Endothelial cell of umbilical vein (primary cell): ENCODE data around the gene SNRNP35. TPM values are rescaled to one million over a fixed set of nuclear protein-coding genes. Genes with fewer than 3 reads are reported as not detected.

ENCODE experiments used
- BruUV-seq: library from RNA; stranded (reverse); fragments of 400-500 nt; replicated peaks from 2 replicates; lab custom pipeline; 2021; lab: Mats Ljungman, UMichigan
- CTCF ChIA-PET: fragments of 300-600, 350-600 bp; sonication (Branson Sonifier 250); formaldehyde crosslinking; loops from one replicate; lab custom pipeline; 2021; ENCODE audit warnings: antibody characterized with exemption, inconsistent platforms; lab: Charles Lee
- POLR2A ChIA-PET: fragments of 300-600, 350-600 bp; sonication (Branson Sonifier 250); formaldehyde crosslinking; loops from one replicate; lab custom pipeline; 2021; ENCODE audit warnings: antibody characterized with exemption, inconsistent platforms; lab: Charles Lee
- DNase-seq: peaks from one replicate; pipeline ENCODE4 v3.0.0-alpha.2; 2011; ENCODE audit warnings: low read depth, low spot score
- FAIRE-seq: peaks from 2 replicates; lab custom pipeline; 2011; peaks lifted over from hg19 to GRCh38; lab: Jason Lieb, UNC
- H2AFZ ChIP-seq: 2 replicates; pipeline ENCODE4 v1.6.0; 2012; ENCODE audit warnings: low read depth, low read length, control low read depth, inconsistent platforms
- H3K27ac ChIP-seq: 2 replicates; pipeline ENCODE4 v1.5.1; 2011; ENCODE audit warnings: low read depth, mild to moderate bottlenecking, control low read depth, low read length, moderate library complexity; ENCODE audit not compliant: insufficient read depth
- H3K27me3 ChIP-seq, 2 experiments: 2 replicates each; pipeline versions ENCODE4 v1.6.0 to v1.6.1; 2011; ENCODE audit warnings: low read length in 2 of 2, mixed read lengths in 1 of 2; ENCODE audit not compliant: control insufficient read depth in 2 of 2, insufficient read depth in 2 of 2
- H3K36me3 ChIP-seq, 2 experiments: 2 replicates in 1 of 2; 3 replicates in 1 of 2; pipeline ENCODE4 v1.5.1; 2011; ENCODE audit warnings: low read length in 2 of 2, mild to moderate bottlenecking in 1 of 2, moderate library complexity in 1 of 2; ENCODE audit not compliant: control insufficient read depth in 2 of 2, insufficient read depth in 2 of 2; ENCODE audit errors: extremely low read depth in 1 of 2
- H3K4me1 ChIP-seq: 3 replicates; pipeline ENCODE4 v1.5.1; 2011; ENCODE audit warnings: mild to moderate bottlenecking, low read length; ENCODE audit not compliant: control insufficient read depth, insufficient read depth; ENCODE audit errors: extremely low read depth
- H3K4me2 ChIP-seq: 2 replicates; pipeline ENCODE4 v1.6.1; 2011; ENCODE audit warnings: low read length, control low read depth, mixed read lengths; ENCODE audit not compliant: insufficient read depth
- H3K4me3 ChIP-seq, 3 experiments: fragments of 200-600 bp in 1 of 3; sonication (generic), shearing (Covaris generic) in 1 of 3; replicated peaks in 1 of 3; 2 replicates each; pipeline ENCODE4 v1.5.1; 2011 to 2016; ENCODE audit warnings: control low read depth in 3 of 3, low read length in 3 of 3, mild to moderate bottlenecking in 2 of 3, inconsistent platforms in 1 of 3, low read depth in 1 of 3, moderate library complexity in 1 of 3; ENCODE audit not compliant: insufficient read depth in 1 of 3
- H3K79me2 ChIP-seq: 2 replicates; pipeline ENCODE4 v1.6.0; 2012; ENCODE audit warnings: low read length, inconsistent platforms; ENCODE audit not compliant: control insufficient read depth, insufficient read depth
- H3K9ac ChIP-seq: replicated peaks from 2 replicates; pipeline ENCODE3; 2011; ENCODE audit warnings: low read length, control low read depth; ENCODE audit not compliant: insufficient read depth; ENCODE audit errors: extremely low read depth
- H3K9me1 ChIP-seq: replicated peaks from 3 replicates; pipeline ENCODE4 v1.6.0; 2011; ENCODE audit warnings: mild to moderate bottlenecking, low read length; ENCODE audit not compliant: control insufficient read depth, insufficient read depth; ENCODE audit errors: extremely low read depth
- H3K9me3 ChIP-seq: replicated peaks from 2 replicates; pipeline ENCODE4 v1.5.1; 2012; ENCODE audit warnings: low read length, inconsistent platforms; ENCODE audit not compliant: control insufficient read depth, insufficient read depth
- H4K20me1 ChIP-seq: replicated peaks from 2 replicates; pipeline ENCODE3; 2011; ENCODE audit warnings: mild to moderate bottlenecking, low read length; ENCODE audit not compliant: control insufficient read depth, insufficient read depth; ENCODE audit errors: extremely low read depth
- EZH2 ChIP-seq: IDR thresholded peaks from 2 replicates; pipeline ENCODE4 v1.6.1; 2012; ENCODE audit warnings: borderline replicate concordance, low read depth, mild to moderate bottlenecking, moderate library complexity, low read length, inconsistent platforms; ENCODE audit not compliant: severe bottlenecking
- GATA2 ChIP-seq: IDR thresholded peaks from 2 replicates; pipeline ENCODE4 v1.7.0; 2011; ENCODE audit warnings: low read depth, mild to moderate bottlenecking, moderate library complexity, mixed read lengths, low read length; ENCODE audit not compliant: insufficient read length, insufficient read depth
- dilution Hi-C: fragments of 300-500 bp; cut with MboI; formaldehyde crosslinking; loops from one replicate; pipeline ENCODE4 v1.15.0; 2019; ENCODE audit warnings: low sequenced_read_pairs; ENCODE audit not compliant: extremely low pct_ligation_motif_present
- intact Hi-C: fragments of 100-400 bp; cut with micrococcal nuclease; formaldehyde crosslinking; loops from one replicate; pipeline ENCODE4 v1.10.0; 2022
- polyA plus RNA-seq, 4 experiments: library from polyadenylated mRNA; depleted of rRNA in 3 of 4; stranded (reverse) in 3 of 4; unstranded in 1 of 4; fragments of >200 nt; gene quantifications; 2 replicates each; pipeline versions ENCODE4 v1.2.1 to v1.2.3, GENCODE V29; 2011 to 2012; ENCODE audit warnings: missing spikeins in 1 of 4
- total RNA-seq: library from RNA; stranded (reverse); gene quantifications from 2 replicates; pipeline ENCODE4 v1.2.3, GENCODE V29; 2021
- TF ChIP-seq, protein P1 (sequence below), 2 donors: IDR thresholded peaks; 1 replicate in 1 of 2; 2 replicates in 1 of 2; pipeline ENCODE4 v1.5.1; 2011; ENCODE audit warnings: low read length in 2 of 2, mild to moderate bottlenecking in 2 of 2, moderate library complexity in 2 of 2, control low read depth in 1 of 2, inconsistent platforms in 1 of 2, low read depth in 1 of 2; ENCODE audit not compliant: insufficient read depth in 1 of 2; ENCODE audit errors: extremely low read depth in 1 of 2
- TF ChIP-seq, protein P2 (sequence below): IDR thresholded peaks from 2 replicates; pipeline ENCODE4 v1.6.1; 2011; ENCODE audit not compliant: insufficient read depth, insufficient read length

SNRNP35 gene
- total and polyA plus RNA-seq, 2 donors (not counting 3 experiments of a cell fraction or from before 2014, with no cell fraction given): 15.9 to 30.6 TPM

DNA sequence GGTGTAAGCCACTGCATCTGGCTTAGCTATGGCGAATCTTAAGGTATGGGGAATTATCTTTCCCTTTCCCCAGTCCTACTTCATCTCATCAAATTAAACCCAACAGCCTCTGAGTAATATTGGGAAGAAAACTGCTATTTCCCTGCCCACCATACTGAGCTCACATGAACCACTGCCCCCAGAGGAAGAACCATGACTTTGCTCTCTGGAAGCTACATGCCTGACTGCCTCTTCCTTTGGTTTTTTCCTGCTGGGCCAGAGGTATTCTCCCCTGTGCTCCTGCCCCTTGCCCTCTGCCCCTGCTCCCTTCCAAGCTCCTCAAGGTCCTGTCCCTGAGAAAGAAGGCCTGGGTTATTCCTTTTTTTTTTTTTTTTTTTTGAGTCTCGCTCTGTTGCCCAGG lies 36.6 kb upstream of the SNRNP35 start:
- Histone ChIP-seq H3K4me1 (no peaks in the 10 kb centered on the region), H4K20me1 (no peaks in the 10 kb centered on the region), H3K4me2 (no peak overlapping the region), H3K36me3 (peaks cover 0 to 2% of the 10 kb centered on the region in 2 experiments), H3K27me3 (no peaks in the 10 kb centered on the region), H3K9me1 (no peaks in the 10 kb centered on the region), H3K27ac (no peak overlapping the region), H3K79me2 (no peaks in the 10 kb centered on the region), H2AFZ (no peak overlapping the region), H3K4me3 (no peak overlapping the region), H3K9ac (no peak overlapping the region), H3K9me3 (no peaks in the 10 kb centered on the region)
- no peak for FAIRE-seq
- DNase-seq: no peak
- intact Hi-C loops: no loop called here
- dilution Hi-C loops: no loop called here
- TF ChIP-seq, protein P1, sequence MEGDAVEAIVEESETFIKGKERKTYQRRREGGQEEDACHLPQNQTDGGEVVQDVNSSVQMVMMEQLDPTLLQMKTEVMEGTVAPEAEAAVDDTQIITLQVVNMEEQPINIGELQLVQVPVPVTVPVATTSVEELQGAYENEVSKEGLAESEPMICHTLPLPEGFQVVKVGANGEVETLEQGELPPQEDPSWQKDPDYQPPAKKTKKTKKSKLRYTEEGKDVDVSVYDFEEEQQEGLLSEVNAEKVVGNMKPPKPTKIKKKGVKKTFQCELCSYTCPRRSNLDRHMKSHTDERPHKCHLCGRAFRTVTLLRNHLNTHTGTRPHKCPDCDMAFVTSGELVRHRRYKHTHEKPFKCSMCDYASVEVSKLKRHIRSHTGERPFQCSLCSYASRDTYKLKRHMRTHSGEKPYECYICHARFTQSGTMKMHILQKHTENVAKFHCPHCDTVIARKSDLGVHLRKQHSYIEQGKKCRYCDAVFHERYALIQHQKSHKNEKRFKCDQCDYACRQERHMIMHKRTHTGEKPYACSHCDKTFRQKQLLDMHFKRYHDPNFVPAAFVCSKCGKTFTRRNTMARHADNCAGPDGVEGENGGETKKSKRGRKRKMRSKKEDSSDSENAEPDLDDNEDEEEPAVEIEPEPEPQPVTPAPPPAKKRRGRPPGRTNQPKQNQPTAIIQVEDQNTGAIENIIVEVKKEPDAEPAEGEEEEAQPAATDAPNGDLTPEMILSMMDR (IDR thresholded peaks at IDR 0.05; ENCODE audit: extremely low read depth in 1 of 2, insufficient read depth in 1 of 2, low read depth in 1 of 2, low read length in 2 of 2): no peak
- CTCF ChIA-PET: interaction anchor here (0.9 to 1.3 kb wide), 5 partner anchors 11 to 73 kb away, joined by 3 to 4 read pairs (median 3); no protein-coding TSS in a partner anchor
- POLR2A ChIA-PET: interaction anchor here (0.6 kb wide), 1 partner anchor 10 kb away, joined by 3 read pairs; no protein-coding TSS in a partner anchor
- no TSS peak for BruUV-seq

DNA sequence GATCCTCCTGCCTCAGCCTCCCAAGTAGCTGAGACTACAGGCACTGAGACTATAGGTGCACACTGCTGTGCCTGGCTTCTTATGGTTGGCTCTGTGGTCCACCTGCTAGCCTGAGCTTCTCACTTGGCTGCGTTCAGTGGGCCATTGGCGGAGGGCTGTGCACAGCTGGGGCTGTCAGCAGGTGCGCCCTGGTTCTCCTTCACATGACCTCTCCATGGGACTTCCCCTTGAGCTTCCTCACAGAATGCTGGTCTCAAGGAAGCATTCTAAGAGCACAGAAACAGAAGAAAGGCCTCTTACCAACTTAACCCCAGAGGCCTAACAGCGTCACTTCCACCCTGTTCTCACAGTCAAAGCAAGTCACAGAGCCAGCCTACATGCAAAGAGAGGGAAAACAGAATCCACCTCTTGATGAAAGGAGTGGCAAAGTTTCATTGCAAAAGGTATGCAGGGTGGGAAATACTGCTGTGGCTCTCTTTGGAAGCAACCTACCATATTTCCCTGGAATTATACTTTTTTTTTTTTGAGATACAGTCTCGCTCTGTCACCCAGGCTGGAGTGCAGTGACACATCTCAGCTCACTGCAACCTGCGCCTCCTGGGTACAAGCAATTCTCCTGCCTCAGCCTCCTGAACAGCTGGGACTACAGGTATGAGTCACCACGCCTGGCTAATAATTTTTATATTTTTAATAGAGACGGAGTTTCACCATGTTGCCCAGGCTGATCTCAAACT lies 30.7 kb upstream of the SNRNP35 start:
- ChIA-PET POLR2A (no interaction called here), CTCF (interaction anchor here (0.5 kb wide), 1 partner anchor 9 kb away, joined by 3 read pairs; no protein-coding TSS in a partner anchor)
- H3K27ac ChIP-seq: no peak overlapping the region
- H3K9me3 ChIP-seq: no peaks in the 10 kb centered on the region
- DNase-seq (no peak), FAIRE-seq (no peak)
- H4K20me1 ChIP-seq: no peaks in the 10 kb centered on the region
- intact Hi-C loops (no loop called here), dilution Hi-C loops (no loop called here)
- no peak overlapping the region for H3K9ac ChIP-seq
- no peak overlapping the region for H3K4me2 ChIP-seq
- H3K27me3 ChIP-seq: no peaks in the 10 kb centered on the region
- no peaks in the 10 kb centered on the region for H3K9me1 ChIP-seq
- H3K4me1 ChIP-seq: no peaks in the 10 kb centered on the region
- H3K36me3 ChIP-seq: peaks cover 0 to 4% of the 10 kb centered on the region in 2 experiments
- H3K79me2 ChIP-seq: no peaks in the 10 kb centered on the region
- TF ChIP-seq EZH2 (no peak), GATA2 (no peak)
- TF ChIP-seq, protein P1 (IDR thresholded peaks at IDR 0.05; ENCODE audit: extremely low read depth in 1 of 2, insufficient read depth in 1 of 2, low read depth in 1 of 2, low read length in 2 of 2): no peak
- TF ChIP-seq, protein P2, sequence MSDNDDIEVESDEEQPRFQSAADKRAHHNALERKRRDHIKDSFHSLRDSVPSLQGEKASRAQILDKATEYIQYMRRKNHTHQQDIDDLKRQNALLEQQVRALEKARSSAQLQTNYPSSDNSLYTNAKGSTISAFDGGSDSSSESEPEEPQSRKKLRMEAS: no peak
- no peak overlapping the region for H2AFZ ChIP-seq
- no peak overlapping the region for H3K4me3 ChIP-seq
- no TSS peak for BruUV-seq
